Fibroblast of villous mesenchyme (primary cell): ENCODE results near the gene TBC1D19. TPM values are rescaled to one million over a fixed set of nuclear protein-coding genes. Genes with fewer than 3 reads are reported as not detected.

Source experiments
- DNase-seq: peaks from one replicate; pipeline ENCODE4 v3.0.0-alpha.2; 2010; ENCODE audit warnings: low read depth
- H3K4me3 ChIP-seq: 2 replicates; pipeline ENCODE4 v1.5.1; 2011; ENCODE audit warnings: low read depth, mild to moderate bottlenecking, low read length
- CTCF ChIP-seq: IDR thresholded peaks from 2 replicates; pipeline ENCODE4 v1.5.1; 2012; ENCODE audit warnings: low read depth, mild to moderate bottlenecking, low read length; ENCODE audit not compliant: insufficient read depth
- total RNA-seq: library from RNA; depleted of rRNA; stranded (reverse); fragments of >200 nt; gene quantifications from 2 replicates; pipeline ENCODE4 v1.2.3, GENCODE V29; 2012

Gene TBC1D19
- total RNA-seq, 1 donor: 41.5 TPM

- DNase-seq: no peak
- no peak for TF ChIP-seq CTCF
- H3K4me3 ChIP-seq: no peak overlapping the region
Measured at GRCh38 chr4:26594778-26595177, 10.9 kb downstream of the TBC1D19 start.

GRCh38 chr4:26596843-26597242 lies 13.0 kb downstream of the TBC1D19 start:
- no peak for TF ChIP-seq CTCF
- DNase-seq: no peak
- no peak overlapping the region for H3K4me3 ChIP-seq

- no peak overlapping the region for H3K4me3 ChIP-seq
- DNase-seq: no peak
- no peak for TF ChIP-seq CTCF
Measured at GRCh38 chr4:26601204-26601603, 17.3 kb downstream of the TBC1D19 start.

- DNase-seq: no peak
- no peak overlapping the region for H3K4me3 ChIP-seq
- no peak for TF ChIP-seq CTCF
Measured at GRCh38 chr4:26607776-26608175, 23.9 kb downstream of the TBC1D19 start.

- DNase-seq: no peak
- H3K4me3 ChIP-seq: no peak overlapping the region
- TF ChIP-seq CTCF: no peak
Measured at GRCh38 chr4:26609391-26609790, 25.5 kb downstream of the TBC1D19 start.

- no peak for TF ChIP-seq CTCF
- H3K4me3 ChIP-seq: no peak overlapping the region
- DNase-seq: no peak
Measured at GRCh38 chr4:26609868-26610267, 26.0 kb downstream of the TBC1D19 start.

GRCh38 chr4:26611372-26611771 lies 27.5 kb downstream of the TBC1D19 start:
- no peak overlapping the region for H3K4me3 ChIP-seq
- no peak for DNase-seq
- TF ChIP-seq CTCF: no peak
